Chondrocyte (in vitro differentiated cells): ENCODE measurements around the gene PARM1. TPM values are rescaled to one million over a fixed set of nuclear protein-coding genes. Genes with fewer than 3 reads are reported as not detected.
A peak's percentile ranks its signal among the peaks of the same experiment; 100 is the strongest.

ENCODE experiments used
- DNase-seq: peaks from one replicate; pipeline ENCODE4 v3.0.0; 2021; ENCODE audit warnings: mixed read lengths, low spot score
- H3K27ac Mint-ChIP-seq: one replicate; pipeline ENCODE4 v1.8.0; 2021; ENCODE audit warnings: mild to moderate bottlenecking, moderate library complexity, mixed read lengths; ENCODE audit not compliant: unreplicated experiment
- H3K27me3 Mint-ChIP-seq: 2 replicates; pipeline ENCODE4 v1.8.0; 2021; ENCODE audit warnings: low read depth, mixed read lengths
- H3K36me3 Mint-ChIP-seq: 2 replicates; pipeline ENCODE4 v1.8.0; 2021; ENCODE audit warnings: low read depth, mixed read lengths
- H3K4me1 Mint-ChIP-seq: 2 replicates; pipeline ENCODE4 v1.8.0; 2021; ENCODE audit warnings: low read depth, mild to moderate bottlenecking, mixed read lengths
- H3K4me3 Mint-ChIP-seq: one replicate; pipeline ENCODE4 v1.8.0; 2021; ENCODE audit warnings: mild to moderate bottlenecking, moderate library complexity, mixed read lengths; ENCODE audit not compliant: unreplicated experiment
- H3K9me3 Mint-ChIP-seq: 2 replicates; pipeline ENCODE4 v1.8.0; 2021; ENCODE audit warnings: low read depth, mixed read lengths
- long read RNA-seq: library from polyadenylated mRNA; stranded (forward); transcript quantifications from one replicate; pipeline ENCODE4 v2.0.0, GENCODE V29; 2021
- total RNA-seq: library from RNA; stranded (reverse); gene quantifications from 3 replicates; pipeline ENCODE4 v1.2.1, GENCODE V29; 2021
- TF ChIP-seq, protein P1 (sequence below): fragments of 200-600 bp; sonication (generic); IDR thresholded peaks from 2 replicates; pipeline ENCODE4 v1.5.0; 2021; ENCODE audit warnings: antibody characterized with exemption, mild to moderate bottlenecking, moderate library complexity

PARM1 gene, protein sequence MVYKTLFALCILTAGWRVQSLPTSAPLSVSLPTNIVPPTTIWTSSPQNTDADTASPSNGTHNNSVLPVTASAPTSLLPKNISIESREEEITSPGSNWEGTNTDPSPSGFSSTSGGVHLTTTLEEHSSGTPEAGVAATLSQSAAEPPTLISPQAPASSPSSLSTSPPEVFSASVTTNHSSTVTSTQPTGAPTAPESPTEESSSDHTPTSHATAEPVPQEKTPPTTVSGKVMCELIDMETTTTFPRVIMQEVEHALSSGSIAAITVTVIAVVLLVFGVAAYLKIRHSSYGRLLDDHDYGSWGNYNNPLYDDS
- 0.90 to 1.4 TPM (median 1.0 TPM) in 3 replicates for total RNA-seq
- long read RNA-seq, full-length matches to known transcripts, result 3 of 5 reads
- long read RNA-seq, partial matches to known transcripts, result 0 of 5 reads
- long read RNA-seq, other reads (novel, unspliced or antisense), result 2 of 5 reads

DNA sequence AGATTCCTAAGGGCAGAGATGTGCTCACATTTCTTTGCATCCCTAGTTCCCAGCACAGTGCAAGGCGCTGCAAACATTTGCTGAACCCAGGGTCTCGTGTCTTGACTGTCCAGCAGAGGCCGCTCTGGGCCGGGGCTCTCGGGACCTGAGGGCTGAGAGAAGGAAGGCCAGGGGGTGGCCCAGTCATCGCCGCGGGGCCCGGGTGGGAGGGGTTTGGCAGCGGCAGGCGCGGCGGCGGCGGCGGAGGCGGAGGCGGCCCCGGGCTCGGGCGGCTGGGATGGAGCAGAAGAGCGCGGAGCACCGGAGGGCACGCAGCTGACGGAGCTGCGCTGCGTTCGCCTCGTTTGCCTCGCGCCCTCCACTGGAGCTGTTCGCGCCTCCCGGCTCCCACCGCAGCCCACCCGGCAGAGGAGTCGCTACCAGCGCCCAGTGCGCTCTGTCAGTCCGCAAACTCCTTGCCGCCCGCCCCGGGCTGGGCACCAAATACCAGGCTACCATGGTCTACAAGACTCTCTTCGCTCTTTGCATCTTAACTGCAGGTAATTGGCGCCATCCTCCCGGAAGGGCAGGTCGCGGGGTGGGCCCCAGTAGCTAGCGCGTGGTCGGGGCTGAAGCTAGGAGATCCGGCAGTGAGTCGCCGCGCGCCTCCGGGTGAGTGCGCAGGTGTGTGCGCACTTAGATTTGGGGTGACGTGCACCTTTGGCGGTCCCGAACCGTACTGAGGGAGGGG lies at the start of gene PARM1:
Gene PARM1, plus strand, starts transcription at position 285 of the 730 bp plus-strand sequence. Its CDS starts 212 bp downstream, at position 497.
- Mint-ChIP-seq H3K4me1 (peaks cover 25% of the 10 kb centered on the region), H3K4me3 (peak within 1 kb of the TSS; percentile 78), H3K27ac (peak within 1 kb of the TSS; percentile 54), H3K27me3 (peaks cover 47% of the 10 kb centered on the region), H3K9me3 (no peaks in the 10 kb centered on the region), H3K36me3 (peaks cover 2% of the 10 kb centered on the region)
- TF ChIP-seq, protein P1, sequence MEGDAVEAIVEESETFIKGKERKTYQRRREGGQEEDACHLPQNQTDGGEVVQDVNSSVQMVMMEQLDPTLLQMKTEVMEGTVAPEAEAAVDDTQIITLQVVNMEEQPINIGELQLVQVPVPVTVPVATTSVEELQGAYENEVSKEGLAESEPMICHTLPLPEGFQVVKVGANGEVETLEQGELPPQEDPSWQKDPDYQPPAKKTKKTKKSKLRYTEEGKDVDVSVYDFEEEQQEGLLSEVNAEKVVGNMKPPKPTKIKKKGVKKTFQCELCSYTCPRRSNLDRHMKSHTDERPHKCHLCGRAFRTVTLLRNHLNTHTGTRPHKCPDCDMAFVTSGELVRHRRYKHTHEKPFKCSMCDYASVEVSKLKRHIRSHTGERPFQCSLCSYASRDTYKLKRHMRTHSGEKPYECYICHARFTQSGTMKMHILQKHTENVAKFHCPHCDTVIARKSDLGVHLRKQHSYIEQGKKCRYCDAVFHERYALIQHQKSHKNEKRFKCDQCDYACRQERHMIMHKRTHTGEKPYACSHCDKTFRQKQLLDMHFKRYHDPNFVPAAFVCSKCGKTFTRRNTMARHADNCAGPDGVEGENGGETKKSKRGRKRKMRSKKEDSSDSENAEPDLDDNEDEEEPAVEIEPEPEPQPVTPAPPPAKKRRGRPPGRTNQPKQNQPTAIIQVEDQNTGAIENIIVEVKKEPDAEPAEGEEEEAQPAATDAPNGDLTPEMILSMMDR, result peak; percentile 84
- DNase-seq, result peak; percentile 95

DNA sequence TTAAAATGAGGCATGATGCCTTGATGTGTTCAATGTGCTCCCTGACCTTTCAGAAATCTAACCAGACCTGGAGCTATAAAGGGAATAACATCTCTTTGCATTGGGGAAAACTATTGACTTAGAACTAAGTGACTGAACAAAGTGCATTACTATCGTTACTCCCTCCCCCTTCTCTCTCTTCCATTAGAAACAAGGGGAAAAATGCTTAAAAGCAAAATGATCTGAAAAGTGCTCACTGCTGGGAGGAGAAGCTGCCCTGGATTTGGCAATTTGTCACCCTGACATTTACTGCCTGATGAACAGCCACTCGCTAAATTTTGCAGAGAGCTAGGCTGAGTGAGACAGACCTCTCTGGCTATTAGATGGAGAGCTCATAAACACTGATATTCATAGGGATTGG lies 48.6 kb upstream of the PARM1 start:
- H3K9me3 Mint-ChIP-seq, result peaks cover 8% of the 10 kb centered on the region
- peaks cover 1% of the 10 kb centered on the region for H3K36me3 Mint-ChIP-seq
- TF ChIP-seq, protein P1, result no peak
- no peak overlapping the region for H3K4me3 Mint-ChIP-seq
- no peak for DNase-seq
- H3K4me1 Mint-ChIP-seq, result no peaks in the 10 kb centered on the region
- peaks cover 22% of the 10 kb centered on the region for H3K27me3 Mint-ChIP-seq
- no peak overlapping the region for H3K27ac Mint-ChIP-seq

DNA sequence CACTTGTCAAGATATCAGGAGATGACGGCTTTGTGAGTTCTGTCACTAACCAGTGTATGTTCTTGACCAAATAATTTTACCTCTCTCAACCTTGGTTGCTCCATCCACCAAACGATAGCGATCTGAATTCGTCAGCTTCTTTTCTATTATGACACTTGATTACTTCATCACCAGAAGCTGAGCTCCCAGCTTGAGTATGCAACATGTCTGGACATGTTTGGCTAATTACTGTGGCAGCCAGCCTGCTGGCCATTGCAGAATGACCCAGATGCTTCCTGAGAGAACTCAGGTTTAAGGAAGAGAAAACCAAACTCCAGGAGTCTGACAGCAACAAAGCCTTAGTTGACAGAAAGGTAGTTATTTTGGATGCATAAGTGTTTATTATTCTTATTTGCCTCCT lies 46.4 kb upstream of the PARM1 start:
- Mint-ChIP-seq H3K4me3 (no peak overlapping the region), H3K27ac (no peak overlapping the region), H3K36me3 (no peaks in the 10 kb centered on the region), H3K4me1 (no peaks in the 10 kb centered on the region), H3K9me3 (peaks cover 8% of the 10 kb centered on the region), H3K27me3 (peaks cover 14% of the 10 kb centered on the region)
- no peak for DNase-seq
- TF ChIP-seq, protein P1, result no peak

DNA sequence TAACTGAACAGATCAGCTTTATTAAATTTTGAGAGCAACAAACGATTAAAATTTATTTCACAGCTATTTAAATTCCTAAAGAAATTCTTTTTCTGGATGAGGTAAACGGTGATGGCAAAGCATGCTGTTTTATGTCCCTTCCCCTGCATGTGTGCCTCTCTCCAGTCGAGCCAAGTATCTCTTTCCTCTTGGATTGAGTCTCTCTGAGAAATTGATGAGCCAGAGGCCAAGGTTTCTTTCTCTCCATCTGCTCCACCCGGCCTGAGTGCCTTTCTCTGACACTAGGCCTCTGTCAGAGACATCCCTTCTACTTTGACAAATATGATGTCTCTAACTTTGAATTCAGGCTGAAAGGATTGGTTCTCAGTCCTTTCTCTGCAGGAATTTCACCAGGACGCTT lies 42.6 kb upstream of the PARM1 start:
- H3K4me3 Mint-ChIP-seq, result no peak overlapping the region
- peaks cover 15% of the 10 kb centered on the region for H3K27me3 Mint-ChIP-seq
- DNase-seq, result no peak
- H3K36me3 Mint-ChIP-seq, result no peaks in the 10 kb centered on the region
- peaks cover 8% of the 10 kb centered on the region for H3K9me3 Mint-ChIP-seq
- no peaks in the 10 kb centered on the region for H3K4me1 Mint-ChIP-seq
- no peak overlapping the region for H3K27ac Mint-ChIP-seq
- TF ChIP-seq, protein P1, result no peak

- H3K27me3 Mint-ChIP-seq, result peaks cover 15% of the 10 kb centered on the region
- no peaks in the 10 kb centered on the region for H3K36me3 Mint-ChIP-seq
- no peak overlapping the region for H3K4me3 Mint-ChIP-seq
- no peak for DNase-seq
- TF ChIP-seq, protein P1, result no peak
- H3K9me3 Mint-ChIP-seq, result peaks cover 8% of the 10 kb centered on the region
- no peak overlapping the region for H3K27ac Mint-ChIP-seq
- H3K4me1 Mint-ChIP-seq, result no peaks in the 10 kb centered on the region
Measured at GRCh38 chr4:74891037-74891436, 41.9 kb upstream of the PARM1 start.
